ENCODE data around the gene RANBP17.
A peak's percentile ranks its signal among the peaks of the same experiment; 100 is the strongest.

The RANBP17 gene

DNA sequence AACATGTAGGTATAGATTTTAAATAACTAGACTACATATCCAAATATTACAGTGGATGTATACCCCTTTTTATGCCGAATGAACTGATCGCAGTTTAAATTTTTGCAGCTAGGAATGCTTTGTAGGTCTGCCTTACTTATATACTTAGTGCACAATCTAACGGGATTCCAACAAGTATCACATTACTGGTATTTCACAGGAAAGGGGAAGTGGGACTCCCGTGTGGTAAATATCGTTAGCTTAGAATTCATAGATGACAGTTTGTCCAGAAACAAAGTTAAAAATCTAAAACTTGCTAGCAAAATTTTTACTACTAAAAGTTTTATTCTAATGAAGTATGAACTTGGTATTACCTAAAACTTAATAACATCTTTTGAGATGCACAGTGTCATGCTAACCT, 253.7 kb downstream of the RANBP17 start:
- H3K36me3 ChIP-seq (ENCODE audit: control insufficient read depth in 2 of 2, insufficient read depth in 1 of 2, low read length in 2 of 2), result no peaks in the 10 kb centered on the region; a peak in 1 of 3 replicates
- no peaks in the 10 kb centered on the region; the same call in 1 of the 2 replicates for H3K9me3 ChIP-seq (ENCODE audit: control insufficient read depth, insufficient read depth, low read depth, low read length)
- ChIA-PET POLR2A (interaction anchor here (0.7 kb wide), 1 partner anchor 207 kb away, joined by 3 read pairs; no protein-coding TSS in a partner anchor), CTCF (interaction anchor here (0.7 kb wide), 1 partner anchor 375 kb away, joined by 3 read pairs; no protein-coding TSS in a partner anchor)
- H3K4me3 ChIP-seq (ENCODE audit: low read depth, low read length), result no peak overlapping the region
- no peaks in the 10 kb centered on the region for H3K4me1 ChIP-seq (ENCODE audit: control insufficient read depth, insufficient read depth, low read length)
- H3K27ac ChIP-seq (ENCODE audit: extremely low read depth, low read depth, low read length), result no peak overlapping the region
- TF ChIP-seq MZF1 (tag by site-specific recombination; IDR thresholded peaks at IDR 0.05; ENCODE audit: borderline replicate concordance), result peak; percentile 31; the same call in 1 of the 2 replicates
- TF ChIP-seq, protein P1, sequence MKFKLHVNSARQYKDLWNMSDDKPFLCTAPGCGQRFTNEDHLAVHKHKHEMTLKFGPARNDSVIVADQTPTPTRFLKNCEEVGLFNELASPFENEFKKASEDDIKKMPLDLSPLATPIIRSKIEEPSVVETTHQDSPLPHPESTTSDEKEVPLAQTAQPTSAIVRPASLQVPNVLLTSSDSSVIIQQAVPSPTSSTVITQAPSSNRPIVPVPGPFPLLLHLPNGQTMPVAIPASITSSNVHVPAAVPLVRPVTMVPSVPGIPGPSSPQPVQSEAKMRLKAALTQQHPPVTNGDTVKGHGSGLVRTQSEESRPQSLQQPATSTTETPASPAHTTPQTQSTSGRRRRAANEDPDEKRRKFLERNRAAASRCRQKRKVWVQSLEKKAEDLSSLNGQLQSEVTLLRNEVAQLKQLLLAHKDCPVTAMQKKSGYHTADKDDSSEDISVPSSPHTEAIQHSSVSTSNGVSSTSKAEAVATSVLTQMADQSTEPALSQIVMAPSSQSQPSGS (tag by site-specific recombination; IDR thresholded peaks at IDR 0.05; ENCODE audit: low read depth), result no peak

DNA sequence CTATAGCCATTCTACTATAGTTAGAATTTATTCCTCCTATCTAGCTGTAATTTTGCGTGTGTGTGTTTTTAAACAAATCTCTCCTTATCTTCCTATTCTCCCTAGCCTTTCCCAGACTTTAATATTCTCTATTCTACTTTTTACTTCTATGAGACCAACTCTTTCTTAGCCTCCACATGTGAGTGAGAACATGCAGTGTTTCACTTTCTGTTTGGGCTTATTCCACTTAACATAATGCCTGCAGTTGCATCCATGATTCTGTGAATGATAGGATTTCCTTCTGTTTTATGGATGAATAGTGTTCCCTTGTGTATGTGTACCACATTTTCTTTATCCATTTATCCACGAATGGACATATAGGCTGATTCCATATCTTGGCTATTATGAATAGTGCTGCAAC, 254.9 kb downstream of the RANBP17 start:
- H3K4me1 ChIP-seq (ENCODE audit: control insufficient read depth, insufficient read depth, low read length), result no peaks in the 10 kb centered on the region
- ChIA-PET CTCF (no interaction called here), POLR2A (no interaction called here)
- no peaks in the 10 kb centered on the region; a peak in 1 of 3 replicates for H3K36me3 ChIP-seq (ENCODE audit: control insufficient read depth in 2 of 2, insufficient read depth in 1 of 2, low read length in 2 of 2)
- no peak for TF ChIP-seq ZBTB21 (tag by site-specific recombination; IDR thresholded peaks at IDR 0.05)
- no peak overlapping the region for H3K4me3 ChIP-seq (ENCODE audit: low read depth, low read length)
- H3K27ac ChIP-seq (ENCODE audit: extremely low read depth, low read depth, low read length), result no peak overlapping the region
- no peaks in the 10 kb centered on the region; the same call in 1 of the 2 replicates for H3K9me3 ChIP-seq (ENCODE audit: control insufficient read depth, insufficient read depth, low read depth, low read length)

DNA sequence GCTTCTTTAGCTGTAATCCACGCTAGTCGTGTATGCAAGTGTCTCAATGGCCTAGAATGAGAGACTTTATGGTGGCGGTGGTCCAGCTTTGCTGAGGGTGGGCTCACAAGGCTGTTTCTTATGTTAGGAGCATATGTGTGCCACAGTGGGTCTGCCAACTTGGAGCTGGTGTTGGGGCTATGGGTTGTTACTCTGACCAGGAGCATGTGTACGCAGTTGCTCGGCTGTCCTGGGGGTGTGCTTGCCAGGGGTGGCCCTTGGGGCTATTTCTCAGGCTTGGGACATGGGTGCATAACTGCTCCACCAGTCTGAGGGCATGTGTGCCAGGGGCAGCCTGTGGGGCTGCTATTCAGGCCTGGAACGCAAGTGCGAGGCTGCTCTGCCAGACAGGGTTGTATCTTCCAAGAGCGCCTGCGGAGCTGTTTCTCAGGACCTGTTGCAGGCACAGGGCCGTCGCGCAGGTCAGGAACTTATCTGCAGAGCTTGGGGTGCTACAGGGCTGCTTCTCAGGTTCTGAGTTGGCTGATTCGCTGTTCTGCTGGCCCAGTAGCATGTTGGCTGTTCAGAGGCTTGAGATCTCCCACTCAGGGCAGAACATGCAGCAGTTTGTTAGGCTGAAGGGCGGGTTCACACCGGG, 259.3 kb downstream of the RANBP17 start:
- POLR2A ChIA-PET, result no interaction called here
- TF ChIP-seq, protein P2, sequence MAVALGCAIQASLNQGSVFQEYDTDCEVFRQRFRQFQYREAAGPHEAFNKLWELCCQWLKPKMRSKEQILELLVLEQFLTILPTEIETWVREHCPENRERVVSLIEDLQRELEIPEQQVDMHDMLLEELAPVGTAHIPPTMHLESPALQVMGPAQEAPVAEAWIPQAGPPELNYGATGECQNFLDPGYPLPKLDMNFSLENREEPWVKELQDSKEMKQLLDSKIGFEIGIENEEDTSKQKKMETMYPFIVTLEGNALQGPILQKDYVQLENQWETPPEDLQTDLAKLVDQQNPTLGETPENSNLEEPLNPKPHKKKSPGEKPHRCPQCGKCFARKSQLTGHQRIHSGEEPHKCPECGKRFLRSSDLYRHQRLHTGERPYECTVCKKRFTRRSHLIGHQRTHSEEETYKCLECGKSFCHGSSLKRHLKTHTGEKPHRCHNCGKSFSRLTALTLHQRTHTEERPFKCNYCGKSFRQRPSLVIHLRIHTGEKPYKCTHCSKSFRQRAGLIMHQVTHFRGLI (tag by site-specific recombination; IDR thresholded peaks at IDR 0.05), result no peak
- TF ChIP-seq, protein P3, sequence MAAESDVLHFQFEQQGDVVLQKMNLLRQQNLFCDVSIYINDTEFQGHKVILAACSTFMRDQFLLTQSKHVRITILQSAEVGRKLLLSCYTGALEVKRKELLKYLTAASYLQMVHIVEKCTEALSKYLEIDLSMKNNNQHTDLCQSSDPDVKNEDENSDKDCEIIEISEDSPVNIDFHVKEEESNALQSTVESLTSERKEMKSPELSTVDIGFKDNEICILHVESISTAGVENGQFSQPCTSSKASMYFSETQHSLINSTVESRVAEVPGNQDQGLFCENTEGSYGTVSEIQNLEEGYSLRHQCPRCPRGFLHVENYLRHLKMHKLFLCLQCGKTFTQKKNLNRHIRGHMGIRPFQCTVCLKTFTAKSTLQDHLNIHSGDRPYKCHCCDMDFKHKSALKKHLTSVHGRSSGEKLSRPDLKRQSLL (tag by site-specific recombination; IDR thresholded peaks at IDR 0.05), result no peak
- no peak for TF ChIP-seq ZNF626 (tag by site-specific recombination; IDR thresholded peaks at IDR 0.05)
- Histone ChIP-seq H3K4me3 (ENCODE audit: low read depth, low read length) (no peak overlapping the region), H3K27ac (ENCODE audit: extremely low read depth, low read depth, low read length) (no peak overlapping the region), H3K9me3 (ENCODE audit: control insufficient read depth, insufficient read depth, low read depth, low read length) (no peaks in the 10 kb centered on the region; the same call in 1 of the 2 replicates), H3K4me1 (ENCODE audit: control insufficient read depth, insufficient read depth, low read length) (0 out of 2 replicates have a peak, but pooled peaks cover 2% of the 10 kb centered on the region), H3K36me3 (ENCODE audit: control insufficient read depth in 2 of 2, insufficient read depth in 1 of 2, low read length in 2 of 2) (no peaks in the 10 kb centered on the region; a peak in 1 of 3 replicates)
- CTCF ChIA-PET, result no interaction called here

DNA sequence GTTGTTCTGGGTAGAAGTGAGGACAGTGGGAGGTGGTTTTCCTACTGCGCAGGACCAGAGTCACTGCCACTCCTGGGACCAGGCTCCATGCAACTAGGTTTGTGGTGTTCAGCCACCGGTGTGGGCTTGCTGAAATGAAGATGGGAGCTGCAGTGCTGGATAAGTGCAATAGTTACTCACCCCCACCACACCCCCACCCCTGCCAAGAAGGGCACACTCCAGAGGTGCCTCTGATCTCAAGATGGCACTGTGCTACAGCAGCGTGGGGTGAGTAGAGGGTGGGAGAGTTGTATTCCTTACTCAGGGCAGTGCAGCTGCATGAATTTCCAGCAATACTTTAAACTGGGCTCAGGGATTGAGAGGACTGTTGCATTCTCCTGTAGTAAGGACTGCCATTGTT, 259.8 kb downstream of the RANBP17 start:
- no peaks in the 10 kb centered on the region; the same call in 1 of the 2 replicates for H3K9me3 ChIP-seq (ENCODE audit: control insufficient read depth, insufficient read depth, low read depth, low read length)
- CTCF ChIA-PET, result no interaction called here
- H3K36me3 ChIP-seq (ENCODE audit: control insufficient read depth in 2 of 2, insufficient read depth in 1 of 2, low read length in 2 of 2), result no peaks in the 10 kb centered on the region; a peak in 1 of 3 replicates
- H3K4me1 ChIP-seq (ENCODE audit: control insufficient read depth, insufficient read depth, low read length), result 0 out of 2 replicates have a peak, but pooled peaks cover 2% of the 10 kb centered on the region
- POLR2A ChIA-PET, result no interaction called here
- no peak overlapping the region for H3K4me3 ChIP-seq (ENCODE audit: low read depth, low read length)
- H3K27ac ChIP-seq (ENCODE audit: extremely low read depth, low read depth, low read length), result no peak overlapping the region
- no peak for TF ChIP-seq ZNF184 (tag by site-specific recombination; IDR thresholded peaks at IDR 0.05)
- TF ChIP-seq ZSCAN23 (tag by site-specific recombination; IDR thresholded peaks at IDR 0.05), result no peak
- TF ChIP-seq ZNF311 (tag by site-specific recombination; IDR thresholded peaks at IDR 0.05; ENCODE audit: borderline replicate concordance), result no peak
- TF ChIP-seq ZNF24 (tag by site-specific recombination; IDR thresholded peaks at IDR 0.05), result no peak
- no peak for TF ChIP-seq GLIS2 (tag by site-specific recombination; IDR thresholded peaks at IDR 0.05)
- TF ChIP-seq, protein P4, sequence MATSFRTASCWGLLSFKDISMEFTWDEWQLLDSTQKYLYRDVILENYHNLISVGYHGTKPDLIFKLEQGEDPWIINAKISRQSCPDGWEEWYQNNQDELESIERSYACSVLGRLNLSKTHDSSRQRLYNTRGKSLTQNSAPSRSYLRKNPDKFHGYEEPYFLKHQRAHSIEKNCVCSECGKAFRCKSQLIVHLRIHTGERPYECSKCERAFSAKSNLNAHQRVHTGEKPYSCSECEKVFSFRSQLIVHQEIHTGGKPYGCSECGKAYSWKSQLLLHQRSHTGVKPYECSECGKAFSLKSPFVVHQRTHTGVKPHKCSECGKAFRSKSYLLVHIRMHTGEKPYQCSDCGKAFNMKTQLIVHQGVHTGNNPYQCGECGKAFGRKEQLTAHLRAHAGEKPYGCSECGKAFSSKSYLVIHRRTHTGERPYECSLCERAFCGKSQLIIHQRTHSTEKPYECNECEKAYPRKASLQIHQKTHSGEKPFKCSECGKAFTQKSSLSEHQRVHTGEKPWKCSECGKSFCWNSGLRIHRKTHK (tag by site-specific recombination; IDR thresholded peaks at IDR 0.05), result no peak
- TF ChIP-seq KLF16 (tag by site-specific recombination; IDR thresholded peaks at IDR 0.05), result no peak
- TF ChIP-seq, protein P5, sequence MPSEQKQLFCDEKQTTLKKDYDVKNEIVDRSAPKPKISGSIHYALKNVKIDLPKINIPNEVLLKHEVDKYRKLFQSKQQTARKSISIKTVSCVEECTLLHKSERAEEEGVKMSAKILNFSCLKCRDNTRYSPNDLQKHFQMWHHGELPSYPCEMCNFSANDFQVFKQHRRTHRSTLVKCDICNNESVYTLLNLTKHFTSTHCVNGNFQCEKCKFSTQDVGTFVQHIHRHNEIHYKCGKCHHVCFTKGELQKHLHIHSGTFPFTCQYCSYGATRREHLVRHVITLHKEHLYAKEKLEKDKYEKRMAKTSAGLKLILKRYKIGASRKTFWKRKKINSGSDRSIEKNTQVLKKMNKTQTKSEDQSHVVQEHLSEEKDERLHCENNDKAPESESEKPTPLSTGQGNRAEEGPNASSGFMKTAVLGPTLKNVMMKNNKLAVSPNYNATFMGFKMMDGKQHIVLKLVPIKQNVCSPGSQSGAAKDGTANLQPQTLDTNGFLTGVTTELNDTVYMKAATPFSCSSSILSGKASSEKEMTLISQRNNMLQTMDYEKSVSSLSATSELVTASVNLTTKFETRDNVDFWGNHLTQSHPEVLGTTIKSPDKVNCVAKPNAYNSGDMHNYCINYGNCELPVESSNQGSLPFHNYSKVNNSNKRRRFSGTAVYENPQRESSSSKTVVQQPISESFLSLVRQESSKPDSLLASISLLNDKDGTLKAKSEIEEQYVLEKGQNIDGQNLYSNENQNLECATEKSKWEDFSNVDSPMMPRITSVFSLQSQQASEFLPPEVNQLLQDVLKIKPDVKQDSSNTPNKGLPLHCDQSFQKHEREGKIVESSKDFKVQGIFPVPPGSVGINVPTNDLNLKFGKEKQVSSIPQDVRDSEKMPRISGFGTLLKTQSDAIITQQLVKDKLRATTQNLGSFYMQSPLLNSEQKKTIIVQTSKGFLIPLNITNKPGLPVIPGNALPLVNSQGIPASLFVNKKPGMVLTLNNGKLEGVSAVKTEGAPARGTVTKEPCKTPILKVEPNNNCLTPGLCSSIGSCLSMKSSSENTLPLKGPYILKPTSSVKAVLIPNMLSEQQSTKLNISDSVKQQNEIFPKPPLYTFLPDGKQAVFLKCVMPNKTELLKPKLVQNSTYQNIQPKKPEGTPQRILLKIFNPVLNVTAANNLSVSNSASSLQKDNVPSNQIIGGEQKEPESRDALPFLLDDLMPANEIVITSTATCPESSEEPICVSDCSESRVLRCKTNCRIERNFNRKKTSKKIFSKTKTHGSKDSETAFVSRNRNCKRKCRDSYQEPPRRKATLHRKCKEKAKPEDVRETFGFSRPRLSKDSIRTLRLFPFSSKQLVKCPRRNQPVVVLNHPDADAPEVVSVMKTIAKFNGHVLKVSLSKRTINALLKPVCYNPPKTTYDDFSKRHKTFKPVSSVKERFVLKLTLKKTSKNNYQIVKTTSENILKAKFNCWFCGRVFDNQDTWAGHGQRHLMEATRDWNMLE (tag by site-specific recombination; conservative IDR thresholded peaks at IDR 0.05; ENCODE audit: low read depth), result no peak
- no peak for TF ChIP-seq YY1 (tag by site-specific recombination; IDR thresholded peaks at IDR 0.05)
- TF ChIP-seq ZNF10 (tag by site-specific recombination; IDR thresholded peaks at IDR 0.05), result no peak
